MCF 10A (cell line): ENCODE results near the gene RGS21. TPM values are rescaled to one million over a fixed set of nuclear protein-coding genes. Genes with fewer than 3 reads are reported as not detected.
"Not testable (repeated sequence)": the region's sequence is repeated elsewhere in the genome, so short reads cannot be mapped to it uniquely, and the experiment has no call there.

Experiments
- BruUV-seq: library from RNA; stranded (reverse); fragments of 400-500 nt; replicated peaks from 2 replicates; lab custom pipeline; 2021; lab: Mats Ljungman, UMichigan
- CTCF ChIA-PET: fragments of 300-600 bp; sonication (Branson Sonifier 250); formaldehyde crosslinking; extraction: SDS; loops from one replicate; lab custom pipeline; 2021; ENCODE audit warnings: antibody characterized with exemption, inconsistent platforms; lab: Yijun Ruan, JAX
- POLR2A ChIA-PET: fragments of 300-600, 350-650 bp; sonication (Branson Sonifier 250); formaldehyde crosslinking; extraction: SDS; loops from one replicate; lab custom pipeline; 2020; ENCODE audit warnings: antibody characterized with exemption, inconsistent platforms; lab: Yijun Ruan, JAX
- DNase-seq: peaks from one replicate; pipeline ENCODE4 v3.0.0-alpha.2; 2018; ENCODE audit not compliant: unreplicated experiment
- H3K27ac Mint-ChIP-seq: one replicate; pipeline ENCODE4 v1.8.0; 2022; ENCODE audit warnings: mild to moderate bottlenecking, low read depth, mixed read lengths; ENCODE audit not compliant: unreplicated experiment
- H3K27me3 Mint-ChIP-seq: one replicate; pipeline ENCODE4 v1.8.0; 2022; ENCODE audit warnings: mixed read lengths; ENCODE audit not compliant: insufficient read depth, unreplicated experiment
- H3K36me3 Mint-ChIP-seq: one replicate; pipeline ENCODE4 v1.8.0; 2022; ENCODE audit warnings: mild to moderate bottlenecking, moderate library complexity, mixed read lengths; ENCODE audit not compliant: insufficient read depth, unreplicated experiment
- H3K4me1 Mint-ChIP-seq: one replicate; pipeline ENCODE4 v1.8.0; 2022; ENCODE audit warnings: mixed read lengths; ENCODE audit not compliant: insufficient read depth, unreplicated experiment
- H3K4me3 Mint-ChIP-seq: one replicate; pipeline ENCODE4 v1.8.0; 2022; ENCODE audit warnings: mild to moderate bottlenecking, moderate library complexity, mixed read lengths; ENCODE audit not compliant: unreplicated experiment
- H3K9me3 Mint-ChIP-seq: one replicate; pipeline ENCODE4 v1.8.0; 2022; ENCODE audit warnings: mixed read lengths; ENCODE audit not compliant: unreplicated experiment
- CTCF ChIP-seq: fragments of 200-600 bp; IDR thresholded peaks from one replicate; pipeline ENCODE4 v1.8.0; 2022; ENCODE audit warnings: antibody characterized with exemption, mild to moderate bottlenecking; ENCODE audit not compliant: unreplicated experiment
- intact Hi-C: fragments of 100-400 bp; cut with micrococcal nuclease; formaldehyde crosslinking; loops from 2 replicates; pipeline ENCODE4 v1.14.1; 2022
- total RNA-seq: library from RNA; stranded (reverse); gene quantifications from 2 replicates; pipeline ENCODE4 v1.2.3, GENCODE V29; 2022

The RGS21 gene
- total RNA-seq, 1 experiment from 2014 or later: not detected

GRCh38 chr1:192274588-192274987, 42.2 kb upstream of the RGS21 start:
- TF ChIP-seq CTCF: no peak
- H3K4me3 Mint-ChIP-seq: no peak overlapping the region
- H3K27ac Mint-ChIP-seq: no peak overlapping the region
- DNase-seq: no peak
- H3K27me3 Mint-ChIP-seq: no peaks in the 10 kb centered on the region
- CTCF ChIA-PET: no interaction called here
- no TSS peak for BruUV-seq
- no peaks in the 10 kb centered on the region for H3K9me3 Mint-ChIP-seq
- no peaks in the 10 kb centered on the region for H3K4me1 Mint-ChIP-seq
- POLR2A ChIA-PET: interaction anchor here (0.7 kb wide), 1 partner anchor 559 kb away, joined by 3 read pairs; no protein-coding TSS in a partner anchor
- no peaks in the 10 kb centered on the region for H3K36me3 Mint-ChIP-seq
- intact Hi-C loops: no loop called here

GRCh38 chr1:192277635-192278034, 39.2 kb upstream of the RGS21 start:
- no peaks in the 10 kb centered on the region for H3K4me1 Mint-ChIP-seq
- no peak overlapping the region for H3K27ac Mint-ChIP-seq
- peaks cover 15% of the 10 kb centered on the region for H3K9me3 Mint-ChIP-seq
- no peak for TF ChIP-seq CTCF
- BruUV-seq: no TSS peak
- no peaks in the 10 kb centered on the region for H3K36me3 Mint-ChIP-seq
- ChIA-PET CTCF (interaction anchor here (0.6 kb wide), 1 partner anchor 501 kb away, joined by 3 read pairs; no protein-coding TSS in a partner anchor), POLR2A (no interaction called here)
- H3K27me3 Mint-ChIP-seq: no peaks in the 10 kb centered on the region
- intact Hi-C loops: no loop called here
- H3K4me3 Mint-ChIP-seq: no peak overlapping the region
- DNase-seq: no peak

- ChIA-PET CTCF (no interaction called here), POLR2A (interaction anchor here (0.6 kb wide), 1 partner anchor 132 kb away, joined by 3 read pairs; no protein-coding TSS in a partner anchor)
- intact Hi-C loops: no loop called here
- H3K27me3 Mint-ChIP-seq: no peaks in the 10 kb centered on the region
- BruUV-seq: no TSS peak
- H3K4me1 Mint-ChIP-seq: no peaks in the 10 kb centered on the region
- no peak overlapping the region for H3K27ac Mint-ChIP-seq
- no peak for DNase-seq
- no peak for TF ChIP-seq CTCF
- peaks cover 37% of the 10 kb centered on the region for H3K9me3 Mint-ChIP-seq
- no peak overlapping the region for H3K4me3 Mint-ChIP-seq
- H3K36me3 Mint-ChIP-seq: no peaks in the 10 kb centered on the region
Measured at GRCh38 chr1:192284927-192285326, 31.9 kb upstream of the RGS21 start.

GRCh38 chr1:192303029-192303428, 13.8 kb upstream of the RGS21 start:
- Mint-ChIP-seq H3K9me3 (peaks cover 7% of the 10 kb centered on the region), H3K36me3 (no peaks in the 10 kb centered on the region), H3K27ac (no peak overlapping the region), H3K4me3 (no peak overlapping the region), H3K4me1 (no peaks in the 10 kb centered on the region), H3K27me3 (no peaks in the 10 kb centered on the region)
- no peak for DNase-seq
- BruUV-seq: no TSS peak
- ChIA-PET POLR2A (interaction anchor here (0.7 kb wide), 1 partner anchor 299 kb away, joined by 3 read pairs; no protein-coding TSS in a partner anchor), CTCF (no interaction called here)
- TF ChIP-seq CTCF: no peak
- intact Hi-C loops: no loop called here

GRCh38 chr1:192308314-192308713, 8.5 kb upstream of the RGS21 start:
- H3K36me3 Mint-ChIP-seq, BruUV-seq, POLR2A ChIA-PET, CTCF ChIA-PET, H3K27ac Mint-ChIP-seq, H3K4me1 Mint-ChIP-seq, H3K4me3 Mint-ChIP-seq, H3K27me3 Mint-ChIP-seq, H3K9me3 Mint-ChIP-seq, intact Hi-C loops, DNase-seq: not testable (repeated sequence)
